ENCODE measurements around the gene CGA.

CGA gene

GRCh38 chr6:87088076-87088475, 6.8 kb downstream of the CGA start:
- DNase-seq (ENCODE audit: low read depth) = no peak

- DNase-seq (ENCODE audit: low read depth) = no peak
These were observed 12.7 kb downstream of the CGA start for GRCh38 chr6:87082160-87082721.

GRCh38 chr6:87078983-87079616, 15.8 kb downstream of the CGA start:
- DNase-seq (ENCODE audit: low read depth) = peak; percentile 23

GRCh38 chr6:87075168-87075567, 19.7 kb downstream of the CGA start:
- no peak for DNase-seq (ENCODE audit: low read depth)

GRCh38 chr6:87074101-87074621, 20.7 kb downstream of the CGA start:
- no peak for DNase-seq (ENCODE audit: low read depth)

GRCh38 chr6:87071683-87072082, 23.2 kb downstream of the CGA start:
- no peak for DNase-seq (ENCODE audit: low read depth)

- no peak for DNase-seq (ENCODE audit: low read depth)
These were observed 24.2 kb downstream of the CGA start for GRCh38 chr6:87070741-87071140.

- DNase-seq (ENCODE audit: low read depth) = no peak
These were observed 26.1 kb downstream of the CGA start for GRCh38 chr6:87068795-87069194.

- peak; percentile 42 for DNase-seq (ENCODE audit: low read depth)
These were observed 28.2 kb downstream of the CGA start for GRCh38 chr6:87066449-87067333.

- no peak for DNase-seq (ENCODE audit: low read depth)
These were observed 29.8 kb downstream of the CGA start for GRCh38 chr6:87065117-87065516.

- no peak for DNase-seq (ENCODE audit: low read depth)
These were observed 35.0 kb downstream of the CGA start for GRCh38 chr6:87059943-87060342.

GRCh38 chr6:87054143-87054833, 40.6 kb downstream of the CGA start:
- DNase-seq (ENCODE audit: low read depth) = no peak

- DNase-seq (ENCODE audit: low read depth) = no peak
These were observed 41.6 kb downstream of the CGA start for GRCh38 chr6:87053312-87053711.

GRCh38 chr6:87049779-87050178, 45.1 kb downstream of the CGA start:
- DNase-seq (ENCODE audit: low read depth) = no peak

- no peak for DNase-seq (ENCODE audit: low read depth)
These were observed 49.3 kb downstream of the CGA start for GRCh38 chr6:87045521-87046075.

GRCh38 chr6:87040729-87041128, 54.2 kb downstream of the CGA start:
- no peak for DNase-seq (ENCODE audit: low read depth)

Data from non-pigmented ciliary epithelial cell (primary cell).